C4-2B (cell line): ENCODE data around the gene C11orf97.

Source experiments
- H3K27ac ChIP-seq: fragments of 450-650 bp; 2 replicates; pipeline ENCODE4 v1.5.1; 2017
- CTCF ChIP-seq: fragments of 450-650 bp; conservative IDR thresholded peaks from 2 replicates; pipeline ENCODE4 v1.5.1; 2017; ENCODE audit warnings: mild to moderate bottlenecking
- ZFX ChIP-seq: fragments of 450-650 bp; IDR thresholded peaks from 2 replicates; pipeline ENCODE4 v1.6.1; 2017

The C11orf97 gene

GRCh38 chr11:94511932-94512781, at the start of gene C11orf97:
C11orf97 (plus strand) TSS chr11:94512461; CDS start chr11:94512529, 68 bp downstream.
- no peak for TF ChIP-seq ZFX
- TF ChIP-seq CTCF = no peak
- no peak within 1 kb of the TSS for H3K27ac ChIP-seq

GRCh38 chr11:94469416-94469815, 42.8 kb upstream of the C11orf97 start:
- TF ChIP-seq CTCF (no peak), ZFX (no peak)
- H3K27ac ChIP-seq = no peak overlapping the region

- no peak overlapping the region for H3K27ac ChIP-seq
- TF ChIP-seq ZFX (no peak), CTCF (no peak)
Observed at GRCh38 chr11:94472916-94473799, 39.1 kb upstream of the C11orf97 start.

- H3K27ac ChIP-seq = no peak overlapping the region
- TF ChIP-seq ZFX = no peak
- TF ChIP-seq CTCF = no peak
Observed at GRCh38 chr11:94477624-94478023, 34.6 kb upstream of the C11orf97 start.

GRCh38 chr11:94481342-94481741, 30.9 kb upstream of the C11orf97 start:
- no peak overlapping the region for H3K27ac ChIP-seq

GRCh38 chr11:94486068-94486467, 26.2 kb upstream of the C11orf97 start:
- TF ChIP-seq CTCF = no peak
- TF ChIP-seq ZFX = no peak

More at GRCh38 chr11:94481342-94481741, 30.9 kb upstream of the C11orf97 start:
- TF ChIP-seq CTCF = no peak

More at GRCh38 chr11:94486068-94486467, 26.2 kb upstream of the C11orf97 start:
- H3K27ac ChIP-seq = no peak overlapping the region
